Kidney epithelial cell (primary cell): ENCODE results near the gene ASIC1. TPM values are rescaled to one million over a fixed set of nuclear protein-coding genes. Genes with fewer than 3 reads are reported as not detected.

Experiments used
- DNase-seq: peaks from one replicate; pipeline ENCODE4 v3.0.0-alpha.2; 2010; ENCODE audit warnings: low read depth
- H3K27me3 ChIP-seq: 2 replicates; pipeline ENCODE4 v1.6.0; 2011; ENCODE audit warnings: low read length; ENCODE audit not compliant: control insufficient read depth, insufficient read depth
- H3K36me3 ChIP-seq: 2 replicates; pipeline ENCODE4 v1.5.1; 2011; ENCODE audit warnings: low read length; ENCODE audit not compliant: control insufficient read depth, insufficient read depth
- H3K4me3 ChIP-seq: 2 replicates; pipeline ENCODE4 v1.5.1; 2011; ENCODE audit warnings: low read depth, mild to moderate bottlenecking, control low read depth, low read length
- total RNA-seq: library from RNA; depleted of rRNA; stranded (reverse); fragments of >200 nt; gene quantifications from 2 replicates; pipeline ENCODE4 v1.2.3, GENCODE V29; 2015
- TF ChIP-seq, protein P1 (sequence below): IDR thresholded peaks from 2 replicates; pipeline ENCODE4 v1.5.1; 2011; ENCODE audit warnings: mild to moderate bottlenecking, moderate library complexity, low read length, control low read depth, inconsistent platforms; ENCODE audit not compliant: insufficient read depth, poor library complexity, severe bottlenecking

ASIC1 gene
- total RNA-seq, 1 donor from 2014 or later, result 0.75 TPM

GRCh38 chr12:50103351-50103750 is 46.0 kb downstream of the ASIC1 start:
- Histone ChIP-seq H3K36me3 (no peaks in the 10 kb centered on the region), H3K4me3 (no peak overlapping the region), H3K27me3 (peaks cover 3% of the 10 kb centered on the region)
- TF ChIP-seq, protein P1, sequence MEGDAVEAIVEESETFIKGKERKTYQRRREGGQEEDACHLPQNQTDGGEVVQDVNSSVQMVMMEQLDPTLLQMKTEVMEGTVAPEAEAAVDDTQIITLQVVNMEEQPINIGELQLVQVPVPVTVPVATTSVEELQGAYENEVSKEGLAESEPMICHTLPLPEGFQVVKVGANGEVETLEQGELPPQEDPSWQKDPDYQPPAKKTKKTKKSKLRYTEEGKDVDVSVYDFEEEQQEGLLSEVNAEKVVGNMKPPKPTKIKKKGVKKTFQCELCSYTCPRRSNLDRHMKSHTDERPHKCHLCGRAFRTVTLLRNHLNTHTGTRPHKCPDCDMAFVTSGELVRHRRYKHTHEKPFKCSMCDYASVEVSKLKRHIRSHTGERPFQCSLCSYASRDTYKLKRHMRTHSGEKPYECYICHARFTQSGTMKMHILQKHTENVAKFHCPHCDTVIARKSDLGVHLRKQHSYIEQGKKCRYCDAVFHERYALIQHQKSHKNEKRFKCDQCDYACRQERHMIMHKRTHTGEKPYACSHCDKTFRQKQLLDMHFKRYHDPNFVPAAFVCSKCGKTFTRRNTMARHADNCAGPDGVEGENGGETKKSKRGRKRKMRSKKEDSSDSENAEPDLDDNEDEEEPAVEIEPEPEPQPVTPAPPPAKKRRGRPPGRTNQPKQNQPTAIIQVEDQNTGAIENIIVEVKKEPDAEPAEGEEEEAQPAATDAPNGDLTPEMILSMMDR, result no peak
- no peak for DNase-seq

GRCh38 chr12:50103767-50104321 is 46.4 kb downstream of the ASIC1 start, which contains the start of gene GPD1:
Gene GPD1, plus strand, starts transcription at chr12:50104008. Its CDS starts 43 bp downstream, at chr12:50104051.
- Histone ChIP-seq H3K36me3 (no peaks in the 10 kb centered on the region), H3K27me3 (peaks cover 3% of the 10 kb centered on the region), H3K4me3 (no peak within 1 kb of the TSS)
- DNase-seq, result no peak
- TF ChIP-seq, protein P1, result no peak

- H3K4me3 ChIP-seq, result no peak overlapping the region
- TF ChIP-seq, protein P1, result no peak
- no peak for DNase-seq
Measured at GRCh38 chr12:50104417-50105366, 47.3 kb downstream of the ASIC1 start.

DNA sequence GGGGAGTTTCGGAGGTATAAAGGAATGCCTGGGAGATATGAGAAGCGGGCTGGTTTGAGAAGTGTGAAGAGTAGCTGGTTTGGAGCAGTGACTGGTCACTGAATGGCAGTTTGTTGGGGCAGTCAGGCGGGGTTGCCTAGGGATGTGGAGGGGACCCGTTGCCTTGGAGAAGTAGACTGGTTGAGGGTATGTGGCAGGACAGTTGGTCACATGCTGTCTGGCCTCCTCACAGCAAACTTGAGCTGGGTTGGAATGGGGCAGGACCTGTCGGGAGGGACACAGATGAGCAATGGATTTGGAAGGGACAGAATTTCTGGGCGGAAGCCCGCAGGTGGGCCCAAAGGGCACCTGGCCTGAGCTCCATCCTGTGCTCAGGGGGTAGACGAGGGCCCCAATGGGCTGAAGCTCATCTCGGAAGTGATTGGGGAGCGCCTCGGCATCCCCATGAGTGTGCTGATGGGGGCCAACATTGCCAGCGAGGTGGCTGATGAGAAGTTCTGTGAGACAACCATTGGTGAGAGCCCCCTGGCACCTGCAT is 48.6 kb downstream of the ASIC1 start:
- Histone ChIP-seq H3K36me3 (no peaks in the 10 kb centered on the region), H3K27me3 (peaks cover 3% of the 10 kb centered on the region), H3K4me3 (no peak overlapping the region)
- TF ChIP-seq, protein P1, result no peak
- DNase-seq, result no peak

More at GRCh38 chr12:50104417-50105366, 47.3 kb downstream of the ASIC1 start:
- H3K27me3 ChIP-seq, result peaks cover 3% of the 10 kb centered on the region
- H3K36me3 ChIP-seq, result no peaks in the 10 kb centered on the region

GRCh38 chr12:50106907-50107306 is 49.5 kb downstream of the ASIC1 start:
- DNase-seq, result no peak
- TF ChIP-seq, protein P1, result no peak
- no peak overlapping the region for H3K4me3 ChIP-seq
- no peaks in the 10 kb centered on the region for H3K36me3 ChIP-seq
- peaks cover 3% of the 10 kb centered on the region for H3K27me3 ChIP-seq
